HG03457 (cell line): ENCODE results near the gene CAMTA1.
"Not testable (repeated sequence)": the region's sequence is repeated elsewhere in the genome, so short reads cannot be mapped to it uniquely, and the experiment has no call there.

ENCODE experiments used
- ATAC-seq: cut with Tn5 transposase; IDR thresholded peaks from one replicate; pipeline ENCODE4 v1.9.1; 2021; ENCODE audit warnings: moderate number of reproducible peaks; ENCODE audit not compliant: unreplicated experiment

Gene CAMTA1

GRCh38 chr1:6906783-6907182 is 121.5 kb downstream of the CAMTA1 start:
- no peak for ATAC-seq

DNA sequence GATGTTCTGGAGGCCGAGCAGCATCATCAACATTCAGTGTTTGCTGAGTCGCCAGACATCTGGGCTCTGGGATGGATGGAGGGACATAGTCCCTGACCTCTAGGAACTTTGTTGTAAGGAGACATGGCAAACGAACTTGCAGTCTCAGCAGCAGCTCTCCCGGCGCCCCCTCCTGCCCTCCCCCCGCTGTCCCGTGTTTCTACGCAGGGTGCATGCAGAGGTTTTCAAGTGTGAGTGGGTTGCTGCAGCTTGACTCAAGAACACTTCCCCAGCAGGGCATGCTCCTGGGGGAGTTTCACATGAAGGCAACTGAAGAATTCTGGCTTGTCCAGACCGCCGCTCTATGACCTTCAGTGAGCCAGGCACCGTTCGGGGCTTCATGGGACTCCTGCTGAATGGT is 121.9 kb downstream of the CAMTA1 start:
- no peak for ATAC-seq

DNA sequence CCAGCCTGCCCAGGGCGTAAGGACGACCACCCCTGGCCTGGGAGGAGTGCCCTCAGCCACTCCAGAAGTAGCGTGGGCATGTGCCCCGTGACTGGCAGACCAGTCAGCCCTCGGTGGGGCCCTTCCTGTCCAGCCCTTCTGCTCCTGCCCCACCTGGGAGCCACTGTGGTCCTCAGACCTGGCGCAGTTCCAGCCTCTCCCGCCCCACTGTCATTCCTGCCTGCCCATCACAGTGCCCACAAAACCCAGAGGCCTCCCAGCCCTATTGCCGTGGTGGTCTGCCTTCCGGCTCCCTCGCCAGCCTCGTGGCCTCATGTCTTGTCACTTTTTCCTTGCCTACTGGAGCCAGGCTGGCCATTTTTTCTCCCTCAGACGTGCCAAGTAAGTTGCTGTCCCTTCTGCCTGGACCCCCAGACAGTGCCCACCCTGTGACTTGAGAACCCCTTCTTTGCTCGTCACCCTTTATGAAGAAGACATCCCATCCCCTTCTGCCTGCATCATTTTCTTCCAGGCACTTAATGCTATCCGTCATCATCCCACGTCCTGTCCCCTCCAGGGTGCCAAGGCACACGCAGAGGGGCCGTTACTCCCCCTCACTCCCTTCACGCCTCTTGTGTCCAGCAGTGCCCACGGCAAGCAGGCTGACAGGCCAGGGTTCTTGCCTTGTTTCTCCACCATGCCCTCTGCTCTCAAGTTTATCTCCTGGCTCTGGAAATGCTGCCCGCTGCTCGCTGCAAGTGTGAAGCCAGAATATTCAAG is 122.6 kb downstream of the CAMTA1 start:
- ATAC-seq: no peak

DNA sequence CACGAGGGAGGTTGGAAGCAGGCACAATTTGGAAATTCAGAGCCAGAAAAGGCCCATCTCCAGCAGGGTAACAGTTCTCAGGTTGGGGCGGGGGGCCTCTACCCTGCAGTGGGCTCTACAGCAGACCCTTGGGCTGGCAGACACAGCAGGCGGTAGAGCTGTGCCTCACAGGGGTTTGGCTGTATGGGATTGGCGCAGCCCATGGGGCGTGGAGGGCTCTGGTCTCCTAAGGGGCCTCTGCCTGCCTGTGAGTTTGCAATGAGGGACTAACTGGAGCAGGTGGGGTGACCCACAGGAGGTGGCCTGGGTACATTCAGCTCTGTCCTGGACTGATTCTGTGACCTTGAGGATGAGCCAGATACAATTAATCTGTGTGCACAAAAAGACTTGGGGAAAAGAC is 124.1 kb downstream of the CAMTA1 start:
- ATAC-seq: no peak

GRCh38 chr1:6909857-6910256 is 124.6 kb downstream of the CAMTA1 start:
- no peak for ATAC-seq

DNA sequence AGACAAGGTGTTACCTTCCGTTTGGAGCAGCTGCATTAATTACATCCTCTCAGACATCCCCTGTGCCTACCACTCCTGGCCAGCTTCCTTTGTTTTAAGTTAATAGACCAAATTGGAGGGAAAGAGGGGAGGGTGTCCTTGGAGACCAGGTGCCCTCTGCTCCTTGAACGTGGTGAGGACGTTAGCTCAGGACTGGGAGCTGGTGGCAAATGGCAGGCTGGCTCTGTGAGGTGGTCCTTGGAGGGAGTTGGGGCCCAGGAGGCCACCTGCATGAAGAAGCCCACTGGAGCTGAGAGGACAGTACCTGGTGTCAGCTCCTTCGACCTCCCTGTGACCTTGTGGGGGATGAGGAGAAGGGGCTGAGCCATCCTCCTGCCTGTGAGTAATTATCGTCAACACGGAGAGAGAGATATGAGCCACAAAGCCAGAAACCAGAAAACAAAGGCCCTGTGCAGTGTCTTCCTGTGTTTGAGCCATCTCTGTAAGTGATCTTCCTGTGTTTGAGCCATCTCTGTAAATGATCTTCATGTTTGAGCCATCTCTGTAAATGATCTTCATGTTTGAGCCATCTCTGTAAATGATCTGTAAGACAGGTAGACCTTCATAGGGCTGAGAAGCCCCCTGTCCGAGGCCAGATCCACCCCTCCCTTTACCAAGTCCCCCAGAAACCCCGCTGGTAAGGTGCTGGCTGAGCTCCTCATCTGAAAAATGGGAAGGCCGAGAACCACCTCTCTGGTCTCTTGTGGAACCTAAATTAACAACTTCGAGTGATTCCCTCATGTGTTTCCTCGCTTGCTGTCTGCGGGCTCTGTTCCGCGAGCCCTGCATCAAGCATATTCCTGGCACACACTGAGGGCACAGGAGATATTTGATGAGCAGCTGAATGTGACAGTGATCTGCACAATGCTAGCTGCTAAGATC is 126.0 kb downstream of the CAMTA1 start:
- ATAC-seq: no peak

DNA sequence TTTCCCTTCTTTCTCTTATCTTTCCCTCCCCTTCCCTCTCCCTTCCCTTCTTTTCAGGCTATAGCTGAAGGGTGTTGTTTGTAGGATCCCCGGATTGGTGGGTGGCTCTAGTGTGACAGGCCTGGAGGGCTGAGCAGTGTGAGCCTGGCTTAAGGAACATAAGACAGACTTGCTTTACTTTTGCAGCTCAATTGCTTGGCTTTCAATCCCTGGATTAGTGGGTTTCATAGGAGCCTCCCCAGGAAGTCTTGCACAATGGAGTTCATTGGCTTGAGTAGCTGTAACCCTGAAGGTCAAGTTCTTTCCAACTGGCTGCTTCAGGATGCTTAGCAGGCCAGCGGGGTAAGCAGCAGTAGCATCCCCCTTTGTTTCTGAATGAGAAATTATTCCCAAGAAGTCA is 126.7 kb downstream of the CAMTA1 start:
- no peak for ATAC-seq

GRCh38 chr1:6912518-6912917 is 127.3 kb downstream of the CAMTA1 start:
- no peak for ATAC-seq

DNA sequence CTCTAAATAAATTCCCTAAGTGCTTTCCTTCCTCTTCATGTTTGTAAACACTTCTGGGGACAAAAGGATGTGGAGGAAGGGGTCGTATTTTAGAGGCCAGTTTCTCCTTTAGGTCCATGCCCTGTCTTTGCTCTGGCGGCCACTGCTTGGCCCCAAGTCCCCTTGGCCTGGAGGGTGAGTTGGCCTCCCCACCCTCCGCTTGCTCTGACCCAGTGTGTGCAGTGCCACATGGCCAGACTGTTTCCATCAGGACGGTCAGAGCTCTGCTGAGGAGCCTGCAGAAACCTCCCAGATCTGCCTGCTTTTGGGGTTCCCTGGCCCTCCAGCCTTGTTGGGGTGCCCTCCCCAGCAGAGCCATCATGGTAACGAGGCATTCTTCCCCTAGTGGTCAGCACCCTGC is 127.8 kb downstream of the CAMTA1 start:
- ATAC-seq: no peak

DNA sequence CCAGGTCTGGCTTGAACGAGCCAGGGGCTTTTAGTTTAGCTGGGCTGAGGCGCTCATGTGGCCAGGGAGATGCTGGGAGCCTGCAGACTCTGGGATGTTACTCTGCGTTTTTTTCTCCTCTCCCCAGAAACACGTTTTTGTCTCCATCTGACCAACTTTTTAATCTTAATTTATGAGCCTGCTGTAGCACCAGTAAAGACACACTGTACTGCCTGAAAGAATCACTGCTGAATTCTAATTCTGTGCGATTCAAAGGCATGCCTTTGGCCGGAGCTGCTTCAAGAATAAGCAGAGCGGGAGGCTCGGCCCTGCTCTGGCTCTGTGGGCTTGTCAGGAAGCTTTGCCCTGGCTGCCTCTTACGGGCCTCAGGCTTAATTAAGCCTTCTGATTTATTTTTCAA is 129.5 kb downstream of the CAMTA1 start:
- ATAC-seq: no peak

DNA sequence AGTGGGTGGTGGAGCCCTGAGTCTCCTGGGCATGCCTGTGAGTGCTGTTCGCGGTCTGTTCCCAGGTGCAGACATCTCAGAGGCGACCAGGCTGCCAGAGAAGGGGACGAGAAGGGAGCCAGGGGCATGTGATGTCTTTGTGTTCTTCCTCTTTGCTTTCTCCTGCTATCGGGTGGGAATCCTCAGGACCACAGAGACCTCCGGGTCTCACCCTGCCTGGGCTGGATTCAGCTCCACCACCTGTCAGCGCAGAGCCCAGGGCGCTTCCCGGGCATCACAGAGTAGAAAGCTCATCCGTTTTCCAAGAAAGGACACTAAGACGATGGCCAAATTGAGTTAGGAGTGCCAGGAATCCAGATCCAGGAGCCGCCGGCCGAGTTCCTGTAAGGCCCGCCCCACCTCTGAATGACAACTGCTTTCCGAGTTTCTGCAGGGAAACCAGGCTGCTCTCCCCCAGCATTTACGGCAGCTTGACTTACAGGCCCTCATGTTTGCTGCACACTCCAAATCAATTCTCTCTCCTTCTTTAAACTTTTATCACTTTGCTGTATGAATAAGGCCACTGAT is 130.8 kb downstream of the CAMTA1 start:
- ATAC-seq: no peak

DNA sequence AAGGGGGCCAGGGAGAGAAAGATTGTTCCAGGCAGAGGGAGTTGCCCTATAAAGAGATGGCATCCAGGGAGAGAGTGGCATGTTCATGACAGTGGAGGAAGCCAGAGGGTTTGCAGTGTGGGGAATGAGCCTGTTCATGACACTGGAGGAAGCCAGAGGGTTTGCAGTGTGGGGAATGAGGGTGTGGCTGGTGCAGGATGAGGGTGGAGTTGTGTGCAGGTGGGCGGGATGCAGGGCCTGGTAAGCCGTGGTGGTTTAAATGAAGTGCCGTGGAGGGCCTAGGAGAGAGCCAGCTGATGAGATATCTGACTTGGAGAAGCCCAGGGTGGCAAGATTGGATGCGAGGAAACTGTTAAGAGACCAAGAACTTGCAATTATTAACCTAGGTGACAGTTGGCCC is 131.8 kb downstream of the CAMTA1 start:
- no peak for ATAC-seq

- no peak for ATAC-seq
Measured at GRCh38 chr1:6918186-6918924, 133.1 kb downstream of the CAMTA1 start.

DNA sequence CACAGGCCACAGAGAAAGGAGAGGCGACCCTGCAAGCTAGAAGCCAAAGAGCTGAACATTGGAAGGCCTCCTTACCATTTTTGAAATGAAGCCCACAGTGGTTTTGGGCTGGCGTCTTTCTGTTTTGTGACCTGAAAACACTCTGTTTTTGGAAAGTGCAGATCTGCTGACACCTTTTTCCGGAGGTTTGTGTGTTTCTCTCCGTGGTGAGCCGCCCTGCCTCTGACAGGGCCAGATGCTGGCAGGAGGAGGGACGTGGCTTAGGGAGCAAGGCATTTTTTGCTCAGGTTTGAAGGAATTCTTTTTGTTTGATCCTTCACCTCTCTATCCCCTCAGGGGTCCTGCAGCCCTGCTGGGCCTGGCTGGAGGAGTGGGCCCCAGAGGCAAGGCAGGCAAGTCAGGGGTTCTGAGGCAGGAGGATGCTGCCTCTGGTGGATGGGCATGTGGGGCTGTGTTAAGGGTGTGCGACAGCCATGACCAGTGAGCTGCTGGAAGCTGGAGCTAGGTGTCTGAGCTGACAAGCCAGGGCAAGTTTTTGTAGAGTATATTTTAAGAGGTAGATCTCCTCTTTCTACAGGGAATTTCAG is 133.8 kb downstream of the CAMTA1 start:
- no peak for ATAC-seq

DNA sequence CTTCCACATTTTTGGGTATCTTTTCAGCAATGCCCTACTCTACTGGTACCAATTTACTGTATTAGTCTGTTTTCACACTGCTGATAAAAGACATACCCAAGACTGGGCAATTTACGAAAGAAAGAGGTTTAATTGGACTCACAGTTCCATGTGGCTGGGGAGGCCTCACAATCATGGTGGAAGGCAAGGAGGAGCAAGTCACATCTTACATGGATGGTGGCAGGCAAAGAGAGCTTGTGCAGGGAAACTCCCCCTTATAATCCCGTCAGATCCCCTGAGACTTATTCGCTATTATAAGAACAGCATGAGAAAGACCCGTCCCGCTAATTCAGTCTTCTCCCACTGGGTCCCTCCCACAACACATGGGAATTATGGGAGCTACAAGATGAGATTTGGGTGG is 136.3 kb downstream of the CAMTA1 start:
- not testable (repeated sequence) for ATAC-seq

DNA sequence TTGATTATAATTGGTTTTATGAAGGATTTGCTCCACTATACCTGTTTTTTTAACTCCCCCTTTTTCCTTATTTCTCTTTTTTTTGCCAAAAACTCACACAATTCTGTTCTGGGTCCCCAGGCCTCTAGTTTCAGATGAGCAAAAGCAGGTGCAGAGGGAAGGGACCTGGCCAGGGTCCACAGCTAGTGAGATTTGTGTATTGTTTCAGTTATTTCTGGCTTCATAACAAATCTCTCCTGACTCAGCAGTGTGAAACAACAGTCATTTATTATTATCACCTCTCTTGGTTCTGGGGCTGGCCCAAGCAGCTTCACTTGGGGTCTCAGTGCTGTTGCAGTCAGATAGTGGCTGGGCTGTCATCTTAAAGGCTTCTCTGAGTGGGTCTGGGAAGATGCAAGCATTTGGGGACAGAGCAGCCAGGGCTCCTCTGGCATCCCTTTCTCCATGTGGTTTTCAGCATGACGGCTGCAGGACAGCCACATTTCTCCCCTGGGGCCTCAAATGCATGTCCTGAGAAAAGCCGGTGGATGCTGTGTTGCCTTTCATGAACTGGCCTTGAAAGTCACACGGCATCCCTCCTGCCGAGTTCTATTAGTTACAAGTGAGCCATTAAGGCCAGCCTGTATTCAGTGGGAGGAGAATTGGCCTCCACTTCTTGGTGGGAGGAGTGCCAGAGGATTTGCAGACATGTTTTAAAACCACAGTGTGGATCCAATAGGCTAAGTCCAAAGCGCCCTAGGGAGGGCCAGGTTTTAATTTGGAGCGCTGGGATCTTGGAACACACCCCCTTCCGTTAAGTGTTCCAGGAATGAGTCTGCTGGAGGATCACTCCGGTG is 137.1 kb downstream of the CAMTA1 start:
- ATAC-seq: no peak

- no peak for ATAC-seq
Measured at GRCh38 chr1:6923012-6923411, 137.8 kb downstream of the CAMTA1 start.

- ATAC-seq: no peak
Measured at GRCh38 chr1:6923416-6923815, 138.2 kb downstream of the CAMTA1 start.

DNA sequence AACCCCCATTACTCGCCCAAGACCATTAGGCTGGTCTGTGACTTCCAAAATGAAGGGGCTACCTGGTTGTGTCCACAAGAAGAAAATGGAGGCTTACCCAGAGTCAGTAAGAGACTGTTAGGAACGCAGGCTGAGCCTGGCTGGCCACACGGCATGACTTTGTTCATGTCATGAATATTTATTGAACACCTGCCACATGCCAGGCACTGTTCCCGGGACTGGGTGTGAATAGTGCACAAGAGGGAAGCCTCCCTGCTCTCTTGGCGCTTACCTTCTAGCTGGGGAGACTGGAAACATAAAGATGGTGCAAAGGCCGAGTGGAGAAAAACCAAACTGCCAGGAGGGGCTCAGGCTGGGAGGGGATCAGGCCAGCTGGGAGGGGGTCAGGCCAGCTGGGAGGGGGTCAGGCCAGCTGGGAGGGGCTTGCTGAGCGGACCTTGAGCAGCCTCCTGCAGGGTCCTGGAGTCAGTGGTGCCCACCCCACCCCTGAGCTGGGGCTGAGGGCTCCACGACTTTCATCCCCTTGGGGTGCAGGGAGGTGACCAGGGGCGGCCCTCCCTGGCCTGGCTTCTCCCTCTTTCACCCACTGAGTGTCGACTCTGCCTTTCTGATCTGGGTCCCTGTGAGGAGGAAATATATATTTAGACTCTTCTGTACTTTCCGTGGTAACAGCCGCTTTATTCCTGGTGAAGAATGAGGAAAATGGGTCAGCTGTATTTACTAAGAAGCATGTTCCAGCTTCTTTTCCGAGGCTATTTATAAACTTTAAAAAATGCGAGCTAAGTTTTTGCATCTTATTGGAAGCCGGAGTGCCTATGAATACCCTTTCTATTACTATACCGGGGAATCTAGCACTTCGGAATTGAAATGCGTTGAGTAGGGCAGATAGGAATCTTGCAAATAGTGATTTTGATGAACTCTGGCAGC is 139.0 kb downstream of the CAMTA1 start:
- no peak for ATAC-seq
